K562 (cell line): ENCODE data around the gene ST8SIA1. TPM values are rescaled to one million over a fixed set of nuclear protein-coding genes. Genes with fewer than 3 reads are reported as not detected.

Experiments
- ATAC-seq: fragments of 200-7000 bp; cut with Tn5 transposase; 3 replicates; pipeline ENCODE4 v1.9.1; 2020; ENCODE audit warnings: moderate library complexity
- BruUV-seq: library from RNA; stranded (reverse); fragments of 400-500 nt; replicated peaks from 2 replicates; lab custom pipeline; 2021; lab: Mats Ljungman, UMichigan
- CTCF ChIA-PET: fragments of 300-600 bp; formaldehyde crosslinking; extraction: SDS; loops from one replicate; lab custom pipeline; 2021; ENCODE audit warnings: low intra/inter-chr PET ratio; lab: Yijun Ruan, JAX
- POLR2A ChIA-PET: fragments of 300-600, 350-650 bp; sonication (Branson Sonifier 250); formaldehyde crosslinking; extraction: SDS; loops from one replicate; lab custom pipeline; 2021; ENCODE audit warnings: antibody characterized with exemption, inconsistent platforms; lab: Yijun Ruan, JAX
- DNase-seq, 4 experiments: peaks; one replicate each; pipeline versions ENCODE4 v3.0.0 to v3.0.0-alpha.2; 2011 to 2018; ENCODE audit warnings: low spot score in 3 of 4, mixed read lengths in 3 of 4; ENCODE audit errors: extremely low read depth in 1 of 4
- FAIRE-seq: peaks from 2 replicates; lab custom pipeline; 2011; peaks lifted over from hg19 to GRCh38; lab: Jason Lieb, UNC
- H2AFZ ChIP-seq: 2 replicates; pipeline ENCODE4 v1.6.0; 2011; ENCODE audit warnings: low read depth, low read length, control low read depth, inconsistent platforms
- H3K27ac ChIP-seq: fragments of 200-600 bp; 3 replicates; pipeline ENCODE4 v1.8.0; 2011; ENCODE audit warnings: low read depth, mild to moderate bottlenecking, control low read depth, inconsistent platforms, low read length, moderate library complexity, mixed read lengths; ENCODE audit errors: extremely low read depth
- H3K27me3 ChIP-seq, 2 experiments: fragments of 300-600 bp in 1 of 2; 2 replicates in 1 of 2; 3 replicates in 1 of 2; pipeline versions ENCODE4 v1.6.0 to v1.8.0; 2011; ENCODE audit warnings: inconsistent platforms in 2 of 2, low read length in 2 of 2, mild to moderate bottlenecking in 1 of 2, mixed read lengths in 1 of 2, moderate library complexity in 1 of 2; ENCODE audit not compliant: control insufficient read depth in 2 of 2, insufficient read depth in 2 of 2
- H3K36me3 ChIP-seq: fragments of 300-600 bp; 3 replicates; pipeline ENCODE4 v1.8.0; 2011; ENCODE audit warnings: mild to moderate bottlenecking, low read length, inconsistent platforms; ENCODE audit not compliant: control insufficient read depth, insufficient read depth
- H3K4me1 ChIP-seq, 2 experiments: fragments of 200-600 bp in 1 of 2; replicated peaks in 1 of 2; 2 replicates in 1 of 2; 3 replicates in 1 of 2; pipeline versions ENCODE4 v1.5.1 to v1.8.0; 2011; ENCODE audit warnings: inconsistent platforms in 2 of 2, low read length in 2 of 2, mild to moderate bottlenecking in 1 of 2, mixed read lengths in 1 of 2, moderate library complexity in 1 of 2; ENCODE audit not compliant: control insufficient read depth in 2 of 2, insufficient read depth in 2 of 2
- H3K4me2 ChIP-seq: 2 replicates; pipeline ENCODE4 v1.6.1; 2011; ENCODE audit warnings: low read length, control low read depth, inconsistent platforms, mixed read lengths; ENCODE audit not compliant: insufficient read depth
- H3K4me3 ChIP-seq: fragments of 200-600 bp; sonication (generic), shearing (Covaris generic); 2 replicates; pipeline ENCODE4 v1.5.1; 2016; ENCODE audit warnings: control low read depth, inconsistent platforms
- H3K79me2 ChIP-seq: fragments of 200-600 bp; 3 replicates; pipeline ENCODE4 v1.8.0; 2011; ENCODE audit warnings: low read length, inconsistent platforms; ENCODE audit not compliant: control insufficient read depth, insufficient read depth
- H3K9ac ChIP-seq, 2 experiments: 2 replicates each; pipeline versions ENCODE4 v1.6.0 to v1.6.1; 2011; ENCODE audit warnings: low read depth in 2 of 2, low read length in 2 of 2, control low read depth in 1 of 2, inconsistent platforms in 1 of 2, mild to moderate bottlenecking in 1 of 2, mixed read lengths in 1 of 2; ENCODE audit not compliant: insufficient read depth in 1 of 2
- H3K9me1 ChIP-seq: one replicate; pipeline ENCODE4 v1.6.0; 2011; ENCODE audit warnings: inconsistent platforms, mild to moderate bottlenecking, low read length, moderate library complexity; ENCODE audit not compliant: control insufficient read depth, insufficient read depth
- H3K9me3 ChIP-seq: replicated peaks from 2 replicates; pipeline ENCODE4 v1.5.1; 2011; ENCODE audit warnings: low read depth, low read length, inconsistent platforms; ENCODE audit not compliant: control insufficient read depth, insufficient read depth
- H4K20me1 ChIP-seq: replicated peaks from 2 replicates; pipeline ENCODE4 v1.6.1; 2011; ENCODE audit warnings: low read length, inconsistent platforms, mixed read lengths; ENCODE audit not compliant: control insufficient read depth, insufficient read depth
- CC2D1A ChIP-seq: fragments of 450-650 bp; IDR thresholded peaks from 2 replicates; pipeline ENCODE4 v1.6.1; 2017; ENCODE audit warnings: mild to moderate bottlenecking
- ESRRA ChIP-seq: fragments of 450-650 bp; IDR thresholded peaks from 2 replicates; pipeline ENCODE4 v1.6.1; 2014; ENCODE audit warnings: low read depth, mild to moderate bottlenecking, moderate library complexity, borderline replicate concordance
- HSF4 ChIP-seq: fragments of 250-450 bp; sonication (Bioruptor Pico); IDR thresholded peaks from 2 replicates; pipeline ENCODE4 v2.1.2; 2022; ENCODE audit warnings: mild to moderate bottlenecking, moderate library complexity, borderline replicate concordance
- NBN ChIP-seq: fragments of 450-650 bp; IDR thresholded peaks from 2 replicates; pipeline ENCODE4 v1.6.1; 2016; ENCODE audit warnings: low read depth, mild to moderate bottlenecking
- RNF2 ChIP-seq: sonication (generic); IDR thresholded peaks from 2 replicates; pipeline ENCODE4 v1.6.1; 2016
- SREBF2 ChIP-seq: sonication (generic); formaldehyde crosslinking; IDR thresholded peaks from 2 replicates; pipeline ENCODE4 v1.4.0; 2020; ENCODE audit warnings: mild to moderate bottlenecking, missing genetic modification reagents
- TCF3 ChIP-seq: sonication (generic); formaldehyde crosslinking; IDR thresholded peaks from 2 replicates; pipeline ENCODE4 v1.4.0; 2020; ENCODE audit warnings: mild to moderate bottlenecking, missing genetic modification reagents
- ZBTB7A ChIP-seq: IDR thresholded peaks from 2 replicates; pipeline ENCODE4 v1.6.1; 2011; ENCODE audit warnings: low read depth, mild to moderate bottlenecking, low read length, moderate library complexity, borderline replicate concordance; ENCODE audit not compliant: control insufficient read depth
- ZFX ChIP-seq: sonication (generic); formaldehyde crosslinking; IDR thresholded peaks from 2 replicates; pipeline ENCODE4 v1.8.0; 2022; ENCODE audit warnings: mild to moderate bottlenecking, missing genetic modification reagents, moderate library complexity
- ZNF354B ChIP-seq: fragments of 250-450 bp; sonication (Bioruptor Pico); IDR thresholded peaks from 2 replicates; pipeline ENCODE4 v1.4.0; 2020
- ZNF644 ChIP-seq: fragments of 200-800 bp; sonication (Bioruptor generic); IDR thresholded peaks from 2 replicates; pipeline ENCODE4 v1.6.1; 2016; ENCODE audit warnings: low read depth, missing genetic modification characterization, missing compliant biosample characterization
- WGBS: fragments of 100-300 bp; shearing (Covaris generic); methylation state at CpG from one replicate; pipeline ENCODE4 v1.1.6; 2016; ENCODE audit warnings: low coverage, mixed read lengths; ENCODE audit not compliant: insufficient coverage; ENCODE audit errors: missing lambda C conversion rate; 5-methylcytosine and 5-hydroxymethylcytosine counted together
- in situ Hi-C: fragments of 300-500 bp; cut with MboI; formaldehyde crosslinking; loops from 4 replicates; pipeline ENCODE4 v1.15.0; 2018; ENCODE audit warnings: inconsistent platforms, mixed read lengths
- intact Hi-C: fragments of 100-400 bp; cut with micrococcal nuclease; formaldehyde crosslinking; loops from 2 replicates; pipeline ENCODE4 v1.14.2; 2022
- polyA plus RNA-seq, 8 experiments: library from polyadenylated mRNA; depleted of rRNA in 4 of 8; stranded (reverse) in 5 of 8; unstranded in 3 of 8; fragments of >200 nt; fragmentation: Nextera tagmentation in 2 of 8; fragmentation: Illumina TruSeq in 1 of 8; extraction: Ambion mirVana in 2 of 8; extraction: Trizol in 1 of 8; gene quantifications; 2 replicates each; pipeline versions ENCODE4 v1.2.1 to v1.2.3, GENCODE V29; 2011 to 2014; ENCODE audit warnings: inconsistent platforms in 1 of 8, missing spikeins in 1 of 8
- total RNA-seq, 7 experiments: library from RNA; depleted of rRNA in 6 of 7; stranded (reverse); fragments of >200 nt in 6 of 7; fragmentation: Illumina TruSeq in 2 of 7; extraction: Trizol in 2 of 7; gene quantifications; 2 replicates each; pipeline versions ENCODE4 v1.2.1 to v1.2.3, GENCODE V29; 2011 to 2021; ENCODE audit warnings: low replicate concordance in 1 of 7
- TF ChIP-seq, protein P1 (sequence below): fragments of 450-650 bp; IDR thresholded peaks from 2 replicates; pipeline ENCODE4 v1.6.1; 2014; ENCODE audit warnings: low read depth, mild to moderate bottlenecking, moderate library complexity, borderline replicate concordance
- TF ChIP-seq, protein P2 (sequence below): fragments of 250-450 bp; sonication (Bioruptor Pico); IDR thresholded peaks from 2 replicates; pipeline ENCODE4 v1.9.0; 2021; ENCODE audit warnings: mild to moderate bottlenecking
- TF ChIP-seq, protein P3 (sequence below): fragments of 200-800 bp; sonication (Bioruptor generic); IDR thresholded peaks from 2 replicates; pipeline ENCODE4 v1.6.1; 2017; ENCODE audit warnings: missing genetic modification characterization, missing compliant biosample characterization
- TF ChIP-seq, protein P4 (sequence below): fragments of 250-450 bp; sonication (Bioruptor Pico); IDR thresholded peaks from 2 replicates; pipeline ENCODE4 v1.8.0; 2021; ENCODE audit warnings: mild to moderate bottlenecking, moderate library complexity
- TF ChIP-seq, protein P5 (sequence below): fragments of 250-450 bp; sonication (Bioruptor Pico); IDR thresholded peaks from 2 replicates; pipeline ENCODE4 v1.8.0; 2022; ENCODE audit warnings: moderate library complexity, mild to moderate bottlenecking, inconsistent platforms

Gene ST8SIA1
- total and polyA plus RNA-seq, 9 of the 15 experiments (the other 6 are each of a cell fraction or from before 2014, with no cell fraction given): 0.86 to 26.3 (median 4.3) TPM

DNA sequence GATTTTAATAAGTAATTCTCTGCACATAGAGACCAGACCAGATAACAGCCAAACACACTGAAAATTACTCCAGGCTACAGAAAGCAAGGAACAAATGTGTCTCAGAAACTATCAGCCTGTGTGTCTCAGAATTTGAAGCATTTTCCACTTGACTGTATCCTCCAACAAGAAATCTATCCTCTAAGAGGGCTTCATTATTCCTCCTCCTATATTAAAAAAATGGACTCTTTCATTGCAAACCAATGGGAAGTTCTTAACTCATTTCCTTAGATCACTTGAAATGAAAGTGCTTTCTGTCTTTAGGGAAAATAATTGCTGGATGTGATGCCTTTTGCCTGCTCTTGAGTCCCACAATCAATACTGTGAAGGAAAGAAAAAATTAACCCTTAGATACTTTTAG, 2.3 kb downstream of the ST8SIA1 start (continued):
- TF ChIP-seq, protein P1, sequence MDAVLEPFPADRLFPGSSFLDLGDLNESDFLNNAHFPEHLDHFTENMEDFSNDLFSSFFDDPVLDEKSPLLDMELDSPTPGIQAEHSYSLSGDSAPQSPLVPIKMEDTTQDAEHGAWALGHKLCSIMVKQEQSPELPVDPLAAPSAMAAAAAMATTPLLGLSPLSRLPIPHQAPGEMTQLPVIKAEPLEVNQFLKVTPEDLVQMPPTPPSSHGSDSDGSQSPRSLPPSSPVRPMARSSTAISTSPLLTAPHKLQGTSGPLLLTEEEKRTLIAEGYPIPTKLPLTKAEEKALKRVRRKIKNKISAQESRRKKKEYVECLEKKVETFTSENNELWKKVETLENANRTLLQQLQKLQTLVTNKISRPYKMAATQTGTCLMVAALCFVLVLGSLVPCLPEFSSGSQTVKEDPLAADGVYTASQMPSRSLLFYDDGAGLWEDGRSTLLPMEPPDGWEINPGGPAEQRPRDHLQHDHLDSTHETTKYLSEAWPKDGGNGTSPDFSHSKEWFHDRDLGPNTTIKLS: no peak

DNA sequence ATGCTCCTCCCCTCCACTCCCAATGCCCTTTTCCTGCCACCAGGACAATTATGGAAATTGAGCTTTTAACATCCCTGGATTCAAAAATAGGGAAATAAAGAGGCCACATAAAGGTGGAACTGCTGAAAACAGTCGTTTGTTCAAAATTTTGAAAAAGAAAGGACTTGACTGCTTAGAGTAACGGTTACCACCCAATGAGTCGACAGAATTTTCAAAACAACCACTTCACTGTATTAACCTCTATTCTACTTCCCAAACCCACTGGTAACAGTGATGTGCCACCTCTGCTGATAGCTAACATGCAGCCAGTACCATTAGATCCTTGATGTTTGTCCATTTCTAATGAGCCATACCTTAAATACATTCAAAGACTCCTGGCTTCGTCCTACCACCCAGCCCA, 4.9 kb downstream of the ST8SIA1 start:
- BruUV-seq: no TSS peak
- POLR2A ChIA-PET: interaction anchor here (0.6 kb wide), 1 partner anchor 331 kb away, joined by 3 read pairs; no protein-coding TSS in a partner anchor
- Histone ChIP-seq H3K4me1 (peaks cover 0 to 9% of the 10 kb centered on the region in 2 experiments; a peak in 2 of 5 replicates), H3K9me3 (no peaks in the 10 kb centered on the region), H2AFZ (no peak overlapping the region), H3K4me3 (no peak overlapping the region), H3K36me3 (no peaks in the 10 kb centered on the region), H3K27me3 (peaks cover 0 to 10% of the 10 kb centered on the region in 2 experiments; a peak in 3 of 5 replicates), H3K9ac (no peak overlapping the region), H4K20me1 (no peaks in the 10 kb centered on the region), H3K27ac (no peak overlapping the region), H3K4me2 (no peak overlapping the region), H3K9me1 (no peaks in the 10 kb centered on the region), H3K79me2 (no peaks in the 10 kb centered on the region)
- CTCF ChIA-PET: no interaction called here
- DNase-seq (no peak), FAIRE-seq (no peak), ATAC-seq (no peak)
- 3% methylated on average over 4 of the region's 4 CpGs for WGBS
- in situ Hi-C loops (loop anchor here (10.0 kb wide), 1 partner anchor 225 kb away; no protein-coding TSS in a partner anchor), intact Hi-C loops (loop anchor here (10.0 kb wide), 2 partner anchors 245 to 635 kb away; no protein-coding TSS in a partner anchor)
- no peak for TF ChIP-seq CC2D1A
- TF ChIP-seq, protein P2, sequence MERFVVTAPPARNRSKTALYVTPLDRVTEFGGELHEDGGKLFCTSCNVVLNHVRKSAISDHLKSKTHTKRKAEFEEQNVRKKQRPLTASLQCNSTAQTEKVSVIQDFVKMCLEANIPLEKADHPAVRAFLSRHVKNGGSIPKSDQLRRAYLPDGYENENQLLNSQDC: no peak
- TF ChIP-seq HSF4 (CRISPR knock-in tag): no peak
- TF ChIP-seq RNF2: no peak
- TF ChIP-seq, protein P3, sequence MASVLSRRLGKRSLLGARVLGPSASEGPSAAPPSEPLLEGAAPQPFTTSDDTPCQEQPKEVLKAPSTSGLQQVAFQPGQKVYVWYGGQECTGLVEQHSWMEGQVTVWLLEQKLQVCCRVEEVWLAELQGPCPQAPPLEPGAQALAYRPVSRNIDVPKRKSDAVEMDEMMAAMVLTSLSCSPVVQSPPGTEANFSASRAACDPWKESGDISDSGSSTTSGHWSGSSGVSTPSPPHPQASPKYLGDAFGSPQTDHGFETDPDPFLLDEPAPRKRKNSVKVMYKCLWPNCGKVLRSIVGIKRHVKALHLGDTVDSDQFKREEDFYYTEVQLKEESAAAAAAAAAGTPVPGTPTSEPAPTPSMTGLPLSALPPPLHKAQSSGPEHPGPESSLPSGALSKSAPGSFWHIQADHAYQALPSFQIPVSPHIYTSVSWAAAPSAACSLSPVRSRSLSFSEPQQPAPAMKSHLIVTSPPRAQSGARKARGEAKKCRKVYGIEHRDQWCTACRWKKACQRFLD (CRISPR knock-in tag): no peak
- TF ChIP-seq, protein P4, sequence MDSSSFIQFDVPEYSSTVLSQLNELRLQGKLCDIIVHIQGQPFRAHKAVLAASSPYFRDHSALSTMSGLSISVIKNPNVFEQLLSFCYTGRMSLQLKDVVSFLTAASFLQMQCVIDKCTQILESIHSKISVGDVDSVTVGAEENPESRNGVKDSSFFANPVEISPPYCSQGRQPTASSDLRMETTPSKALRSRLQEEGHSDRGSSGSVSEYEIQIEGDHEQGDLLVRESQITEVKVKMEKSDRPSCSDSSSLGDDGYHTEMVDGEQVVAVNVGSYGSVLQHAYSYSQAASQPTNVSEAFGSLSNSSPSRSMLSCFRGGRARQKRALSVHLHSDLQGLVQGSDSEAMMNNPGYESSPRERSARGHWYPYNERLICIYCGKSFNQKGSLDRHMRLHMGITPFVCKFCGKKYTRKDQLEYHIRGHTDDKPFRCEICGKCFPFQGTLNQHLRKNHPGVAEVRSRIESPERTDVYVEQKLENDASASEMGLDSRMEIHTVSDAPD: no peak
- no peak for TF ChIP-seq TCF3 (CRISPR knock-in tag)
- TF ChIP-seq ZNF354B (CRISPR knock-in tag): no peak
- TF ChIP-seq ZNF644: no peak
- no peak for TF ChIP-seq ZFX (CRISPR knock-in tag)
- TF ChIP-seq, protein P5, sequence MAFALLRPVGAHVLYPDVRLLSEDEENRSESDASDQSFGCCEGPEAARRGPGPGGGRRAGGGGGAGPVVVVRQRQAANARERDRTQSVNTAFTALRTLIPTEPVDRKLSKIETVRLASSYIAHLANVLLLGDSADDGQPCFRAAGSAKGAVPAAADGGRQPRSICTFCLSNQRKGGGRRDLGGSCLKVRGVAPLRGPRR (CRISPR knock-in tag): no peak
- TF ChIP-seq ZBTB7A: no peak
- no peak for TF ChIP-seq NBN
- TF ChIP-seq SREBF2: no peak
- no peak for TF ChIP-seq ESRRA
